Measurements from ENCODE around the gene SERINC3. TPM values are rescaled to one million over a fixed set of nuclear protein-coding genes. Genes with fewer than 3 reads are reported as not detected.

Gene SERINC3
- total and polyA plus RNA-seq, 2 of the 8 experiments (the other 6 are each of a cell fraction or from before 2014, with no cell fraction given), result 47.2 to 66.0 TPM

GRCh38 chr20:44448753-44449546, 72.9 kb downstream of the SERINC3 start:
- no peaks in the 10 kb centered on the region for H3K79me1 ChIP-seq (ENCODE audit: low read depth, low read length)
- H3K23me2 ChIP-seq (ENCODE audit: low read depth, low read length), result no peaks in the 10 kb centered on the region
- DNase-seq (ENCODE audit: low read depth in 1 of 2, low spot score in 2 of 2) (peak; percentile 29 to 80), FAIRE-seq (no peak)
- no peak overlapping the region for H2BK20ac ChIP-seq (ENCODE audit: low read length)
- ChIA-PET POLR2A (ENCODE audit: partially characterized antibody) (no interaction called here), CTCF (ENCODE audit: partially characterized antibody) (interaction anchor here (0.6 to 3.1 kb wide), 25 partner anchors 9 to 349 kb away, joined by 3 to 33 read pairs (median 7); no protein-coding TSS in a partner anchor)
- no peak overlapping the region for H3K56ac ChIP-seq (replicated peaks; ENCODE audit: insufficient read length, low read depth, low read length)
- H4K20me1 ChIP-seq (replicated peaks in 1 of 2; ENCODE audit: control insufficient read depth in 1 of 2, insufficient read depth in 2 of 2, low read length in 2 of 2), result no peaks in the 10 kb centered on the region
- 75% methylated on average over 9 of the region's 9 CpGs; no CpG with 5 or more reads in 1 of the 2 experiments for WGBS, 2 experiments (ENCODE audit: extremely low coverage in 1 of 2, insufficient coverage in 1 of 2, insufficient read length in 1 of 2, insufficient replicate concordance in 2 of 2, low coverage in 1 of 2, low lambda C conversion rate in 2 of 2, missing lambda C conversion rate in 1 of 2)
- no peak overlapping the region for H3K9ac ChIP-seq (replicated peaks in 1 of 4; ENCODE audit: extremely low read depth in 1 of 4, low read depth in 3 of 4, low read length in 3 of 4)
- H3K4me1 ChIP-seq (replicated peaks in 1 of 4; ENCODE audit: control insufficient read depth in 3 of 4, insufficient read depth in 4 of 4, low read length in 3 of 4), result no peaks in the 10 kb centered on the region
- no peaks in the 10 kb centered on the region for H3K36me3 ChIP-seq (ENCODE audit: control insufficient read depth in 2 of 4, insufficient read depth in 4 of 4, low read length in 3 of 4)
- no peak overlapping the region for H2BK12ac ChIP-seq (ENCODE audit: low read depth, low read length)
- H3K14ac ChIP-seq (ENCODE audit: insufficient read length), result no peak overlapping the region
- H2BK120ac ChIP-seq (replicated peaks; ENCODE audit: low read depth, low read length), result no peak overlapping the region
- peak overlapping the region; percentile 33; the same call in 1 of the 2 replicates for H2AFZ ChIP-seq (ENCODE audit: low read length)
- H3K27me3 ChIP-seq (replicated peaks in 1 of 4; ENCODE audit: control insufficient read depth in 3 of 4, extremely low read depth in 1 of 4, insufficient read depth in 3 of 4, low read length in 3 of 4), result no peaks in the 10 kb centered on the region
- no peak overlapping the region for H2BK15ac ChIP-seq (ENCODE audit: low read length)
- H3K4me2 ChIP-seq (ENCODE audit: insufficient read depth in 1 of 2, low read depth in 2 of 2, low read length in 2 of 2), result no peak overlapping the region
- H4K5ac ChIP-seq (ENCODE audit: insufficient read length, low read depth, low read length), result no peak overlapping the region
- H3K23ac ChIP-seq (ENCODE audit: insufficient read length), result no peak overlapping the region
- no peak overlapping the region for H3K18ac ChIP-seq (ENCODE audit: extremely low read depth, low read length)
- H2BK5ac ChIP-seq (ENCODE audit: low read depth, low read length), result no peak overlapping the region
- no peak overlapping the region for H4K8ac ChIP-seq (ENCODE audit: extremely low read depth, insufficient read depth, low read length)
- no peaks in the 10 kb centered on the region for H3K9me3 ChIP-seq (ENCODE audit: insufficient read depth in 2 of 2, low read depth in 1 of 2, low read length in 1 of 2)
- no peak overlapping the region for H2AK5ac ChIP-seq (ENCODE audit: low read depth, low read length)
- TF ChIP-seq CTCF (IDR thresholded peaks at IDR 0.05; ENCODE audit: control extremely low read depth in 1 of 3, insufficient read depth in 1 of 3, low read depth in 1 of 3, low read length in 3 of 3) (peak; percentile 61 to 92 (median 78)), RAD21 (IDR thresholded peaks at IDR 0.05 in 1 of 2, conservative IDR thresholded peaks at IDR 0.05 in 1 of 2; ENCODE audit: low read depth in 2 of 2, low read length in 2 of 2) (peak; percentile 46 to 62), YY1 (IDR thresholded peaks at IDR 0.05; ENCODE audit: low read depth, low read length) (no peak), TEAD4 (IDR thresholded peaks at IDR 0.05; ENCODE audit: low read depth, low read length) (0 out of 2 replicates have a peak, but pooled peaks have one; percentile 16)
- H3K4ac ChIP-seq (replicated peaks; ENCODE audit: insufficient read length, low read depth, low read length), result no peak overlapping the region
- no peak overlapping the region for H4K91ac ChIP-seq (replicated peaks; ENCODE audit: insufficient read length, low read length)
- no peak overlapping the region for H3K27ac ChIP-seq (ENCODE audit: low read depth, low read length)
- H3K4me3 ChIP-seq (ENCODE audit: extremely low read depth in 1 of 4, insufficient read depth in 2 of 4, low read depth in 3 of 4, low read length in 4 of 4), result no peak overlapping the region
- no peaks in the 10 kb centered on the region for H3K79me2 ChIP-seq (ENCODE audit: control insufficient read depth in 1 of 2, insufficient read depth in 2 of 2, low read length in 2 of 2)
